ENCODE measurements around the gene HSPA6.
A peak's percentile ranks its signal among the peaks of the same experiment; 100 is the strongest.
"Not testable (repeated sequence)": the region's sequence is repeated elsewhere in the genome, so short reads cannot be mapped to it uniquely, and the experiment has no call there.

Gene HSPA6

GRCh38 chr1:161523817-161524741, at the start of gene HSPA6:
Gene HSPA6, plus strand, starts transcription at chr1:161524540. Its CDS starts 119 bp downstream, at chr1:161524659.
- peak within 1 kb of the TSS; percentile 69 for H3K4me3 ChIP-seq (ENCODE audit: low read depth, low read length)

- not testable (repeated sequence) for H3K4me3 ChIP-seq (ENCODE audit: low read depth, low read length)
Measured at GRCh38 chr1:161477711-161478110, 46.6 kb upstream of the HSPA6 start.

GRCh38 chr1:161478985-161479384, 45.4 kb upstream of the HSPA6 start:
- no peak overlapping the region for H3K4me3 ChIP-seq (ENCODE audit: low read depth, low read length)
- no peak for TF ChIP-seq CTCF (IDR thresholded peaks at IDR 0.05; ENCODE audit: low read depth, low read length)

- H3K4me3 ChIP-seq (ENCODE audit: low read depth, low read length): no peak overlapping the region
- TF ChIP-seq CTCF (IDR thresholded peaks at IDR 0.05; ENCODE audit: low read depth, low read length): no peak
Measured at GRCh38 chr1:161480381-161481035, 43.8 kb upstream of the HSPA6 start.

- no peak for TF ChIP-seq CTCF (IDR thresholded peaks at IDR 0.05; ENCODE audit: low read depth, low read length)
- no peak overlapping the region for H3K4me3 ChIP-seq (ENCODE audit: low read depth, low read length)
Measured at GRCh38 chr1:161481624-161482392, 42.5 kb upstream of the HSPA6 start.

GRCh38 chr1:161482610-161483009, 41.7 kb upstream of the HSPA6 start:
- no peak for TF ChIP-seq CTCF (IDR thresholded peaks at IDR 0.05; ENCODE audit: low read depth, low read length)
- no peak overlapping the region for H3K4me3 ChIP-seq (ENCODE audit: low read depth, low read length)

GRCh38 chr1:161483361-161483760, 41.0 kb upstream of the HSPA6 start:
- H3K4me3 ChIP-seq (ENCODE audit: low read depth, low read length): no peak overlapping the region
- no peak for TF ChIP-seq CTCF (IDR thresholded peaks at IDR 0.05; ENCODE audit: low read depth, low read length)

GRCh38 chr1:161484613-161485012, 39.7 kb upstream of the HSPA6 start:
- no peak overlapping the region for H3K4me3 ChIP-seq (ENCODE audit: low read depth, low read length)
- peak; percentile 10; the same call in 1 of the 2 replicates for TF ChIP-seq CTCF (IDR thresholded peaks at IDR 0.05; ENCODE audit: low read depth, low read length)
